Measurements from ENCODE around the gene LBR. TPM values are rescaled to one million over a fixed set of nuclear protein-coding genes. Genes with fewer than 3 reads are reported as not detected.

Gene LBR
- total RNA-seq, 1 experiment from 2014 or later, result 86.0 TPM

DNA sequence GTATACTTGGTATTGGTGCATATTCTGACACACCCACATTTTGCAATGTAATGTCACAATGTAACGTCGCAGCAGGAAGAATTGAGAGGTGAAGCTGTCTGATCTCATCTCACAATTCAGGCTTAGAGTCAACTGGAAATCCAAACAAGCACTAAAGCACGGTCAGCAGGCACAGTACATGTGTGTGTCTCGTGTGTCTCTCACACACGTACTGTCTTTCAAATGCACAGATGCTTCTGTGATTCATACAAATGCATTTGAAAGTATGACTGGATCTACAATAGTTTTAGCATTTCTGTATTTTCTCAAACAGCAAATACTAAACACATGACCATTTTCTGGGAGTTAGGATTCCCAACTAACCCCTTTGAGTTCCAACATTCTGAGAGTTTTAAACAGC lies 26.9 kb downstream of the LBR start (continued):
- TF ChIP-seq, protein P1, sequence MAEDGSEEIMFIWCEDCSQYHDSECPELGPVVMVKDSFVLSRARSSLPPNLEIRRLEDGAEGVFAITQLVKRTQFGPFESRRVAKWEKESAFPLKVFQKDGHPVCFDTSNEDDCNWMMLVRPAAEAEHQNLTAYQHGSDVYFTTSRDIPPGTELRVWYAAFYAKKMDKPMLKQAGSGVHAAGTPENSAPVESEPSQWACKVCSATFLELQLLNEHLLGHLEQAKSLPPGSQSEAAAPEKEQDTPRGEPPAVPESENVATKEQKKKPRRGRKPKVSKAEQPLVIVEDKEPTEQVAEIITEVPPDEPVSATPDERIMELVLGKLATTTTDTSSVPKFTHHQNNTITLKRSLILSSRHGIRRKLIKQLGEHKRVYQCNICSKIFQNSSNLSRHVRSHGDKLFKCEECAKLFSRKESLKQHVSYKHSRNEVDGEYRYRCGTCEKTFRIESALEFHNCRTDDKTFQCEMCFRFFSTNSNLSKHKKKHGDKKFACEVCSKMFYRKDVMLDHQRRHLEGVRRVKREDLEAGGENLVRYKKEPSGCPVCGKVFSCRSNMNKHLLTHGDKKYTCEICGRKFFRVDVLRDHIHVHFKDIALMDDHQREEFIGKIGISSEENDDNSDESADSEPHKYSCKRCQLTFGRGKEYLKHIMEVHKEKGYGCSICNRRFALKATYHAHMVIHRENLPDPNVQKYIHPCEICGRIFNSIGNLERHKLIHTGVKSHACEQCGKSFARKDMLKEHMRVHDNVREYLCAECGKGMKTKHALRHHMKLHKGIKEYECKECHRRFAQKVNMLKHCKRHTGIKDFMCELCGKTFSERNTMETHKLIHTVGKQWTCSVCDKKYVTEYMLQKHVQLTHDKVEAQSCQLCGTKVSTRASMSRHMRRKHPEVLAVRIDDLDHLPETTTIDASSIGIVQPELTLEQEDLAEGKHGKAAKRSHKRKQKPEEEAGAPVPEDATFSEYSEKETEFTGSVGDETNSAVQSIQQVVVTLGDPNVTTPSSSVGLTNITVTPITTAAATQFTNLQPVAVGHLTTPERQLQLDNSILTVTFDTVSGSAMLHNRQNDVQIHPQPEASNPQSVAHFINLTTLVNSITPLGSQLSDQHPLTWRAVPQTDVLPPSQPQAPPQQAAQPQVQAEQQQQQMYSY (CRISPR knock-in tag; IDR thresholded peaks at IDR 0.05), result no peak
- TF ChIP-seq, protein P2, sequence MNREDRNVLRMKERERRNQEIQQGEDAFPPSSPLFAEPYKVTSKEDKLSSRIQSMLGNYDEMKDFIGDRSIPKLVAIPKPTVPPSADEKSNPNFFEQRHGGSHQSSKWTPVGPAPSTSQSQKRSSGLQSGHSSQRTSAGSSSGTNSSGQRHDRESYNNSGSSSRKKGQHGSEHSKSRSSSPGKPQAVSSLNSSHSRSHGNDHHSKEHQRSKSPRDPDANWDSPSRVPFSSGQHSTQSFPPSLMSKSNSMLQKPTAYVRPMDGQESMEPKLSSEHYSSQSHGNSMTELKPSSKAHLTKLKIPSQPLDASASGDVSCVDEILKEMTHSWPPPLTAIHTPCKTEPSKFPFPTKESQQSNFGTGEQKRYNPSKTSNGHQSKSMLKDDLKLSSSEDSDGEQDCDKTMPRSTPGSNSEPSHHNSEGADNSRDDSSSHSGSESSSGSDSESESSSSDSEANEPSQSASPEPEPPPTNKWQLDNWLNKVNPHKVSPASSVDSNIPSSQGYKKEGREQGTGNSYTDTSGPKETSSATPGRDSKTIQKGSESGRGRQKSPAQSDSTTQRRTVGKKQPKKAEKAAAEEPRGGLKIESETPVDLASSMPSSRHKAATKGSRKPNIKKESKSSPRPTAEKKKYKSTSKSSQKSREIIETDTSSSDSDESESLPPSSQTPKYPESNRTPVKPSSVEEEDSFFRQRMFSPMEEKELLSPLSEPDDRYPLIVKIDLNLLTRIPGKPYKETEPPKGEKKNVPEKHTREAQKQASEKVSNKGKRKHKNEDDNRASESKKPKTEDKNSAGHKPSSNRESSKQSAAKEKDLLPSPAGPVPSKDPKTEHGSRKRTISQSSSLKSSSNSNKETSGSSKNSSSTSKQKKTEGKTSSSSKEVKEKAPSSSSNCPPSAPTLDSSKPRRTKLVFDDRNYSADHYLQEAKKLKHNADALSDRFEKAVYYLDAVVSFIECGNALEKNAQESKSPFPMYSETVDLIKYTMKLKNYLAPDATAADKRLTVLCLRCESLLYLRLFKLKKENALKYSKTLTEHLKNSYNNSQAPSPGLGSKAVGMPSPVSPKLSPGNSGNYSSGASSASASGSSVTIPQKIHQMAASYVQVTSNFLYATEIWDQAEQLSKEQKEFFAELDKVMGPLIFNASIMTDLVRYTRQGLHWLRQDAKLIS (CRISPR knock-in tag; IDR thresholded peaks at IDR 0.05; ENCODE audit: borderline replicate concordance), result no peak

GRCh38 chr1:225396357-225396756 lies 31.5 kb downstream of the LBR start:
- 0 out of 2 replicates have a peak, but pooled peaks cover 3% of the 10 kb centered on the region for H3K9me3 Mint-ChIP-seq
- DNase-seq (ENCODE audit: low spot score) (no peak), ATAC-seq (no peak)
- no peaks in the 10 kb centered on the region for H3K4me1 Mint-ChIP-seq
- ChIA-PET CTCF (no interaction called here), POLR2A (no interaction called here)
- TF ChIP-seq, protein P3, sequence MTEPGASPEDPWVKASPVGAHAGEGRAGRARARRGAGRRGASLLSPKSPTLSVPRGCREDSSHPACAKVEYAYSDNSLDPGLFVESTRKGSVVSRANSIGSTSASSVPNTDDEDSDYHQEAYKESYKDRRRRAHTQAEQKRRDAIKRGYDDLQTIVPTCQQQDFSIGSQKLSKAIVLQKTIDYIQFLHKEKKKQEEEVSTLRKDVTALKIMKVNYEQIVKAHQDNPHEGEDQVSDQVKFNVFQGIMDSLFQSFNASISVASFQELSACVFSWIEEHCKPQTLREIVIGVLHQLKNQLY (CRISPR knock-in tag; IDR thresholded peaks at IDR 0.05), result no peak
- TF ChIP-seq, protein P4, sequence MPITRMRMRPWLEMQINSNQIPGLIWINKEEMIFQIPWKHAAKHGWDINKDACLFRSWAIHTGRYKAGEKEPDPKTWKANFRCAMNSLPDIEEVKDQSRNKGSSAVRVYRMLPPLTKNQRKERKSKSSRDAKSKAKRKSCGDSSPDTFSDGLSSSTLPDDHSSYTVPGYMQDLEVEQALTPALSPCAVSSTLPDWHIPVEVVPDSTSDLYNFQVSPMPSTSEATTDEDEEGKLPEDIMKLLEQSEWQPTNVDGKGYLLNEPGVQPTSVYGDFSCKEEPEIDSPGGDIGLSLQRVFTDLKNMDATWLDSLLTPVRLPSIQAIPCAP (CRISPR knock-in tag; IDR thresholded peaks at IDR 0.05), result no peak
- TF ChIP-seq, protein P5, sequence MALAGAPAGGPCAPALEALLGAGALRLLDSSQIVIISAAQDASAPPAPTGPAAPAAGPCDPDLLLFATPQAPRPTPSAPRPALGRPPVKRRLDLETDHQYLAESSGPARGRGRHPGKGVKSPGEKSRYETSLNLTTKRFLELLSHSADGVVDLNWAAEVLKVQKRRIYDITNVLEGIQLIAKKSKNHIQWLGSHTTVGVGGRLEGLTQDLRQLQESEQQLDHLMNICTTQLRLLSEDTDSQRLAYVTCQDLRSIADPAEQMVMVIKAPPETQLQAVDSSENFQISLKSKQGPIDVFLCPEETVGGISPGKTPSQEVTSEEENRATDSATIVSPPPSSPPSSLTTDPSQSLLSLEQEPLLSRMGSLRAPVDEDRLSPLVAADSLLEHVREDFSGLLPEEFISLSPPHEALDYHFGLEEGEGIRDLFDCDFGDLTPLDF (CRISPR knock-in tag; IDR thresholded peaks at IDR 0.05), result no peak
- TF ChIP-seq JAZF1 (CRISPR knock-in tag; IDR thresholded peaks at IDR 0.05) (no peak), ATF2 (CRISPR knock-in tag; IDR thresholded peaks at IDR 0.05; ENCODE audit: borderline replicate concordance, low read depth) (no peak), NFATC4 (CRISPR knock-in tag; IDR thresholded peaks at IDR 0.05) (no peak), NR1H2 (CRISPR knock-in tag; IDR thresholded peaks at IDR 0.05) (no peak), ZNF317 (CRISPR knock-in tag; IDR thresholded peaks at IDR 0.05; ENCODE audit: borderline replicate concordance, low read depth) (no peak), IRF2 (CRISPR knock-in tag; IDR thresholded peaks at IDR 0.05; ENCODE audit: borderline replicate concordance, low read depth) (no peak), MYBL2 (CRISPR knock-in tag; IDR thresholded peaks at IDR 0.05) (no peak), CBFB (CRISPR knock-in tag; IDR thresholded peaks at IDR 0.05; ENCODE audit: low read depth) (no peak), FOXK1 (CRISPR knock-in tag; IDR thresholded peaks at IDR 0.05) (no peak)
- H3K4me3 Mint-ChIP-seq, result no peak overlapping the region
- H3K27ac Mint-ChIP-seq, result no peak overlapping the region
- H3K36me3 Mint-ChIP-seq, result peaks cover 15% of the 10 kb centered on the region
- H3K27me3 Mint-ChIP-seq (ENCODE audit: low read depth), result no peaks in the 10 kb centered on the region

All from WTC11 (cell line).